ENCODE results near the gene MSANTD1. TPM values are rescaled to one million over a fixed set of nuclear protein-coding genes. Genes with fewer than 3 reads are reported as not detected.
A peak's percentile ranks its signal among the peaks of the same experiment; 100 is the strongest.

Gene MSANTD1
- total RNA-seq, 2 donors from 2014 or later = 1.4 to 2.8 TPM

- Histone ChIP-seq H3K27ac (no peak overlapping the region), H3K9me3 (no peaks in the 10 kb centered on the region), H3K4me3 (no peak overlapping the region), H3K27me3 (replicated peaks; ENCODE audit: insufficient read depth) (no peaks in the 10 kb centered on the region), H3K4me1 (ENCODE audit: control insufficient read depth in 1 of 2, low read depth in 2 of 2) (no peaks in the 10 kb centered on the region), H3K36me3 (no peaks in the 10 kb centered on the region)
- no peak for TF ChIP-seq CTCF (IDR thresholded peaks at IDR 0.05)
- DNase-seq (ENCODE audit: low spot score) = no peak
- ATAC-seq (ENCODE audit: insufficient number of reproducible peaks, low FRiP score, low read depth) = no peak
These were observed 3.5 kb downstream of the MSANTD1 start for GRCh38 chr4:3252480-3252828.

- DNase-seq (ENCODE audit: low spot score) (no peak), ATAC-seq (ENCODE audit: insufficient number of reproducible peaks, low FRiP score, low read depth) (no peak)
These were observed 4.1 kb downstream of the MSANTD1 start for GRCh38 chr4:3252831-3253641.

DNA sequence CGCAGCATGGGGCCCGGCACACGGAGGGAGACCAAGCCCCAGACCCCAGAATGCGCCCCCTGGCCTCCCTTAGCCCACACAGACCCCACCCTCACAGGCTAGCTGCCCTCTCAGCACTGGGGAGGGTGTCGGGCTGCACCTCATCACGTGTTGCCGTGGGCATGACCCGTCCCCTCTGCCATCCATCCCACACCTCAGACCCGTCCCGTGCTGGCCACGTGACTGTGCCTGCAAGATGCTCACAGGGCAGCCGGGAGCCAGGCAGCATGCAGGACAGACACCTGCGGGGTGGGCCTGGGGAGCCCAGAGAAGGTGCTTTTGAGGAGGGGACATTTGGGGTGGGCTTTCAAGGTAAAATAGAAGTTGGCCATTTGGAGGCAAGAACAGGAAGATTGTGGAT is 4.8 kb downstream of the MSANTD1 start:
- H3K4me3 ChIP-seq = no peak overlapping the region
- no peaks in the 10 kb centered on the region for H3K4me1 ChIP-seq (ENCODE audit: control insufficient read depth in 1 of 2, low read depth in 2 of 2)
- no peaks in the 10 kb centered on the region for H3K9me3 ChIP-seq
- DNase-seq (ENCODE audit: low spot score) (no peak), ATAC-seq (ENCODE audit: insufficient number of reproducible peaks, low FRiP score, low read depth) (no peak)
- no peak for TF ChIP-seq CTCF (IDR thresholded peaks at IDR 0.05)
- no peak overlapping the region for H3K27ac ChIP-seq
- H3K36me3 ChIP-seq = no peaks in the 10 kb centered on the region
- H3K27me3 ChIP-seq (replicated peaks; ENCODE audit: insufficient read depth) = no peaks in the 10 kb centered on the region

More at GRCh38 chr4:3252831-3253641, 4.1 kb downstream of the MSANTD1 start:
- Histone ChIP-seq H3K9me3 (no peaks in the 10 kb centered on the region), H3K36me3 (no peaks in the 10 kb centered on the region), H3K4me3 (no peak overlapping the region), H3K27me3 (replicated peaks; ENCODE audit: insufficient read depth) (no peaks in the 10 kb centered on the region), H3K27ac (no peak overlapping the region), H3K4me1 (ENCODE audit: control insufficient read depth in 1 of 2, low read depth in 2 of 2) (no peaks in the 10 kb centered on the region)
- TF ChIP-seq CTCF (IDR thresholded peaks at IDR 0.05) = no peak

- Histone ChIP-seq H3K36me3 (no peaks in the 10 kb centered on the region), H3K4me3 (no peak overlapping the region), H3K4me1 (ENCODE audit: control insufficient read depth in 1 of 2, low read depth in 2 of 2) (no peaks in the 10 kb centered on the region), H3K9me3 (no peaks in the 10 kb centered on the region), H3K27me3 (replicated peaks; ENCODE audit: insufficient read depth) (no peaks in the 10 kb centered on the region), H3K27ac (no peak overlapping the region)
- no peak for ATAC-seq (ENCODE audit: insufficient number of reproducible peaks, low FRiP score, low read depth)
- no peak for TF ChIP-seq CTCF (IDR thresholded peaks at IDR 0.05)
- peak; percentile 1 for DNase-seq (ENCODE audit: low spot score)
These were observed 5.6 kb downstream of the MSANTD1 start for GRCh38 chr4:3254302-3255131.

DNA sequence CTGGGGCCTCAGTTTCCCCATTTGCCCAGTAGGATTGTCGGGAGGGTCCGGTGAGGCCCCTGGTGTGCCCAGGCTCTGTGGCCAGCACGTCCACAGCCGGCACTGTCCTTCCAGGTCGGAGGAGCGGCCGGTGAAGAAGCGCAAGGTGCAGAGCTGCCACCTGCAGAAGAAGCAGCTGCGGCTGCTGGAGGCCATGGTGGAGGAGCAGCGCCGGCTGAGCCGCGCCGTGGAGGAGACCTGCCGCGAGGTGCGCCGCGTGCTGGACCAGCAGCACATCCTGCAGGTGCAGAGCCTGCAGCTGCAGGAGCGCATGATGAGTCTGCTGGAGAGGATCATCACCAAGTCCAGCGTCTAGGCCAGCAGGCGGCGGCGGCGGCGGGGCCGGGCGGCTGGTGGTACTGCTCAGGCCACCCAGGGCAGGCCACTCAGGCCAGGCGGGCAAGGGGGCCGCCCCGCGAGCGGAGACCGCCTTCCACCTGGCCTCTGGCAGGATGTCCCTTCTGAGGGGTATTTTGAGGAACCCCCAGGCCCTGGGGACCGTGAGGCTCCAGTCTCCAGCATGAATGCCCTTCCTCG is 6.7 kb downstream of the MSANTD1 start:
- TF ChIP-seq CTCF (IDR thresholded peaks at IDR 0.05) = no peak
- no peaks in the 10 kb centered on the region for H3K36me3 ChIP-seq

More for the DNA sequence above, 6.7 kb downstream of the MSANTD1 start:
- Histone ChIP-seq H3K27me3 (replicated peaks; ENCODE audit: insufficient read depth) (no peaks in the 10 kb centered on the region), H3K27ac (no peak overlapping the region), H3K9me3 (no peaks in the 10 kb centered on the region), H3K4me1 (ENCODE audit: control insufficient read depth in 1 of 2, low read depth in 2 of 2) (no peaks in the 10 kb centered on the region), H3K4me3 (no peak overlapping the region)
- ATAC-seq (ENCODE audit: insufficient number of reproducible peaks, low FRiP score, low read depth) (no peak), DNase-seq (ENCODE audit: low spot score) (peak; percentile 1)
